GM18519 (cell line): ENCODE results near the gene ATP5F1C.
"Not testable (repeated sequence)": the region's sequence is repeated elsewhere in the genome, so short reads cannot be mapped to it uniquely, and the experiment has no call there.

Experiments
- ATAC-seq: cut with Tn5 transposase; IDR thresholded peaks from one replicate; pipeline ENCODE4 v1.9.1; 2021; ENCODE audit warnings: mild to moderate bottlenecking, moderate library complexity; ENCODE audit not compliant: unreplicated experiment, low FRiP score

The ATP5F1C gene

DNA sequence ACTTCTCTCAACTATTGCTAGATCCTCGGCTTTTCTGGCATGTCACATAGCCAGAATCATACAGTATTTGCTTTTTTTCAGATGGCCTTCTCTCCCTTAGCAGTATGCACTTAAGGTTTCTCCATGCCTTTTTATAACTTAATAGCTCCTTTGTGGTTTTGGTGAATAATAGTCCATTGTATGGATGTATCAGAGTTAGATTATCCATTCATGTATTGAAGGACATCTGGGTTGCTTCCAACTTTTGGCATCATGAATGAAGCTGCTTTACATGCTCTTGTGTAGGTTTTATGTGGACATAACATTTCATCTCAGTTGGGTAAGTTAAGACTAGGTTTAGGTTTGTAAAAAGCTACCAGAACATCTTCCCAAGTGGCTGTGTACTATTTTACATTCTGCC lies 4.6 kb downstream of the ATP5F1C start:
- ATAC-seq = no peak

DNA sequence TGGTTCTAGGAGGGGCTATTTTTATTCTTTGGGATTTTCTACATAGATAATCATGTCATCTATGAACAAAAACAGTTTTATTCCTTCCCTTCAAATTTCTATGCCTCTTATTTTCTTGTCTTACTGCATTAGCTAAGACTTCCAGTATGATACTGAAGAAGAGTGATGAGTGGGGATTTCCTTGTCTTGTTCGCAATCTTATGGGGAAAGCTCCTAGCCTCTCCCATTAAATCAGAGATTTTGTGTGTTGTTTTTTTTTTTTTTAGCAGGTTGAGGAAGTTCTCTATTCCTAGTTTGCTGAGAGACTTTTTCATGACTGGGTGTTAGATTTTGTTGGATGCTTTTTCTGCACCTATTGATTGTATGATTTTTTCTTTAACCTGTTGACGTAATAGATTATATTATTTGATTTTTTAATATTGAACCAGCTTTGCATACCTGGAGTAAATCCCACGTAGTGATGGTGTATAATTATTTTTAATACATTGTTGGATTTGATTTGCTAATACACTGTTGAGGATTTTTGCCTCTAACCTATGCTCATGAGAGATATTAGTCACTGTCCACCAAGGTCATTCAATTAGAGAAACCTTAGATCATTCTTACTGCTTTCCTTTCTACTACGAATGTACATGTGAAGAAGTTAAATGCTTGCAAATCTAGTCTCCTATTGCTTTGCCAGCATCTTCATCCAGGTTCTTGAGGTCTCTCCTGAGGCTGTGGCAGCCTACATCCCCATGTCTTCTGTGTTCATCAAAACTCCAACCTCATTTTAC lies 6.5 kb downstream of the ATP5F1C start:
- no peak for ATAC-seq

DNA sequence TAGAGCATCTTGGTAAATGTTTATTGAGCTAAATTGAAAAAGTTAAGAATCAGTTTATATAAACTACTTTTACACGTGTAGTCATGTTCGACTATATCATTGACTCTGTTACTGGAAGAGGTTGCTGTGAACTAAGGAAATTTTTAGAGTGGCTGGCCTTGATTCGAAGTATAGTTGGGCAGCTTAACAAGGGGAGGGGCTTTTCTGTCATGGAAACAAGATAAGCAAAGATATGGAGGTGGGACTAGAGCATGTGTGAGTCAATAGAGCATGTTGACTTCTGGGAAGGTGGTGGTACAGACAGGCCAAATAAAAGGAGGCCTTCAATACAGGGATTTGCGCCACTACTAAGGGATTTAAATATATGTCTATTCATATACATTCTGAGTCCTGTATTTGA lies 7.6 kb downstream of the ATP5F1C start:
- no peak for ATAC-seq

DNA sequence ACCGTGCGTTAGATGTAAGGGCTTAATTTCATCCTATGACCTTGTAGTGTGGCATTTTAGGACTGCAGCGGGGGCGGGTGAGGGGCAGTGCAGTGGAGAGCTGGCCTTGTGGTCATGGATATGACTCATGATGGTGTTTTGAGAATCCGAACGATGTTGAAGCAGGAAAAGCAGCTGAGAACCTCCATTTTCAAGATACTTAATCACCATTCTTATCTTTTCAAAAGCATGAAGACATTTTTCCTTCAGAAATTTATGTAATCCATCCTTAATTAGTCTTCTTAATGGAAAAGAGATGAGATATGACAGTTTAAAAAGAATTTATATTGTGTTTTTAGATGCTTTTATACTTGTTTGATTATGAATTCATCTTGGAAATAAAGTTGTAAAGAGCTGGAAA lies 9.6 kb downstream of the ATP5F1C start:
- no peak for ATAC-seq

DNA sequence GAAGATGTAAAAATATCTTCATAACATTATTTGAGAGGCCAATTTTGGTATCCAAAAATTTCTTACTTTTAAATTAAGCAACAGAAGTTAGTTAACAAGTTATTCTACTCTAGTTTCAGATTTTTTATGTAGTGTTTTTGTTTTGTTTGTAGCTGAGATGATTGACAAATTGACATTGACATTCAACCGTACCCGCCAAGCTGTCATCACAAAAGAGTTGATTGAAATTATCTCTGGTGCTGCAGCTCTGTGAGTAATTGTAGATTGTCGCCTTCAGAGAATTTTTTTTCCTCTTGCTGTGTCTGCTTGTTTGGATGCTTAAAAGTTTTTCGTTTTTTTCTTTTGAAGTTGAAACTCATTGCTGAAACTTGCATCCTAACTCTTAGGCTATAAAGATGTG lies 14.6 kb downstream of the ATP5F1C start:
- ATAC-seq = no peak

DNA sequence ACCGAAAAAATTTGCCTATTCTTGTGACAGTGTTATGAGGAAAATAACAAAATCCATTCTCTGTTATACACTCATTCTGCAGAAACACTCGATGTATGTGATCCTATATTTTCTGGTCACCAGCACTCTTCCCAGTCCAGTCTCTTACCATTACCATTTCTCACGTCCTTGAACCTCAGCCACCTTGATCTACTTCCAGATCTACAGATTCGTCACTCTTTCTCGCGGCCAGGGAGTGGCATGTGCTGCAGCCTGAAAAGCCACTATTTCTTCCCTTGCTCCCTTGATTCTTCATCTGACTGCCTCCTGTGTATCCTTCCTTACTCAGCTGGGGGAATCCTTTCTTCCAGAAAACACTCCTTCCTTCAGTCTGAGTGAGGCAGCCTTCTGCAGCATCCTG lies 16.2 kb downstream of the ATP5F1C start:
- ATAC-seq = no peak

DNA sequence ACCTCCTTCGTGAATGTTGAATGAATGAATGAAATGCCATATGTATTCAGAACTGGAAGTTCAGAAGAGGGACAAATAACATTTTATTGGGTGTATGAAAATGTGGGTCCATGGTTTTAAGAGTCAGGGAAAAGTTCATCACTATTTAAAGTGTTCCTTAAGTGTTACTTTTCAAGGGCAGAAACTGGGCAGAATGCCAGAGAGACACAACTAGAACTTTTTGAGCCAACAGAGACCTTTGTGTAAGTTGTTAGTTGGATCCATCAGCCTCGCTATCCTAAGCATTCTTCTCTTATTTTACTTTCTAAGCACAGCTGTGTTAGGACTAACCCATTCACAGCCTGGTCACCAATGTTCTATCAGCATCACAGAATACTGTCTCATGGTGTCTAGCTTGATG lies 16.8 kb downstream of the ATP5F1C start:
- no peak for ATAC-seq

DNA sequence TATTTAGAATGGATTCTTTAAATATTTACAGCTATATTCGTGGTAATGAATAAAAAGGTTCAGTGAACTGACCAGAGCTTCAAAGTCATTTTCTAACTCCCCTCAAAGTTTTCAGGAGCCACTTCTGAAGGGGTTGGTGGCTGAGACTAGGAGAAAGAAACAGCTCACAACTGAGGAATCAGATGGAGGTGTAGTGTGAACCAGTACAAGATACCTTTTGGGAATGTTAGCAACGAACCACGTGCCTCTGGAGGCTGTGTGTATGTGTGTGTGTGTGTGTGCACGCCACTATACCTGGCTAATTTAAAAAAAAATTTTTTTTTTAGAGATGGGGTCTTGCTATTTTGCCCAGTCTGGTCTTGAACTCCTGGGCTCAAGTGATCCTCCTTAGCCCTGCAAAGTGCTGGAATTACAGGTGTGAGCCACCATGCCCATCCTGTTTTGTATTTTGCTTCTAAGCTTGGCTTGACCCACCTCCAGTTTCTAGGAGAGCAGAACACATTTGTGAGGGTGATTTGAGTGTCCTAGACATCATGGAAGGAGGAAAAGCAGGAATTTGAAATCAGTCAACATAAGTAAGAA lies 20.8 kb downstream of the ATP5F1C start:
- no peak for ATAC-seq

DNA sequence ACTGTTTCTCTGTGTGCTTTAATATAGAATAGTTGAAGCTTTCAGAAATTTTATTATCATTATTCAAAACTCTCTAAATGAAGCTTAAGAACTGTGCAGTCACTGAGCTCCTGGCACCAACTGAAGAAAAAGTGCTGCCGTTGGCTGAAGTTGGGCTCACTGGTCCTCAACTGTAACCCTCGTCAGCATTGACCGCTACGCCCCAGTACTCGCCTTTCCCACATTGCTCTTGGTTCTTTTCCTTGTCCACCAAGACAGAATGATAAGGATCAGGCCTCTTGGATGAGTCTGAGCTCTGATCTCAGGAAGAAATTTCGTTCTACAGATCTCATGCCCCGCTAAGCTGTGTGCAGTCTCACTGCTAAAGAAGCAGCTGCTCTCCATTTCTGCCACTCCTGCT lies 22.5 kb downstream of the ATP5F1C start:
- no peak for ATAC-seq

DNA sequence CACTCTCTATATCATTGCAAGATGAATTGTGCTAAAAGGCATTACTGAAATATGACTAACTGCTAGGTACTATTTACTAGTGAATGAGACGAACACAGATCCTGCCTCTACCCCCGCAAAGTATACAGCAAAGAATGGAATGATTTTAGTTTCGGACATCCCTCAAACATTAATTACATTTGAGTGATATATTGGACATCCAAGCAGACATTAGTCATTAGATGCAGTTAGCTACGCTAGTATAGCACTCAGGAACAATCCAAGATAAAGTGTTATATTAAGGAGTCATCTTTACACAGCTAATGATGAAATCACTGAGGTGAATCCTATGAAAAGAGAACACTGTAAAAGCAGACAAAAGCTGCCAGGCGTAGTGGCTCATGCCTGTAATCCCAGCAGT lies 23.0 kb downstream of the ATP5F1C start:
- ATAC-seq = no peak

DNA sequence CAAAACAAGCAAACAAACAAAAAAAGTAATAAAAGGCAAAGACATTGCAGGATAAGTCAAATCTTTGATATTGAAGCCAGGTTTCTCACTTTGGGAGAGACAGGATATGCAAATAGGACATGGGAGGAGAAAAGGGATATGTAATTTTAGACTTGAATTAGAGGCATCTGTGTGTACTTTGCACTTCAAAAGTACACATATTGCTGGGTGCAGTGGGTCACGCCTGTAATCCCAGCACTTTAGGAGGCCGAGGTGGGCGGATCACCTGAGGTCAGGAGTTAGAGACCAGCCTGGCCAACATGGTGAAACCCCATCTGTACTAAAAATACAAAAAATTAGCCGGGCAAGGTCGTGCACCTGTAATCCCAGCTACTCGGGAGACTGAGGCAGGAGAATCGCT lies 23.8 kb downstream of the ATP5F1C start:
- not testable (repeated sequence) for ATAC-seq

DNA sequence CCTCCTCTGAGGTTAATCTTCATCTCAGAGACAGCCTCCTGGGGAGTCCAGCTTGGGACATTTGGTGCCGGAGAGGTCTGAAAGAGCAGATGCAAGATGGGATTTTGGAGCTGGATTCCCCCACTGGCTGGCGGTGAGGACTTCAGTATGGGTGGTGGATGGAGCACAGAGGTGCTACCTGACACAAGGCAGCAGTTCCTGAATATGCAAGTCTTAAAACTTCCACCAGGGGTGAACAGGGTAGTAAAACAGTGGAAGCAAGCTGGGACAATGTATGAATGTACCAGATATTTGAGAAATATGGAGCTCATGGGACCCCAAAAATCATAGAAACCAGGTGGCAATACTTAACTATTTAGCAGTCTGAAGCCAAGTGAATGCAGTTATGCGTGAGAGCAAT lies 25.5 kb downstream of the ATP5F1C start:
- ATAC-seq = no peak

DNA sequence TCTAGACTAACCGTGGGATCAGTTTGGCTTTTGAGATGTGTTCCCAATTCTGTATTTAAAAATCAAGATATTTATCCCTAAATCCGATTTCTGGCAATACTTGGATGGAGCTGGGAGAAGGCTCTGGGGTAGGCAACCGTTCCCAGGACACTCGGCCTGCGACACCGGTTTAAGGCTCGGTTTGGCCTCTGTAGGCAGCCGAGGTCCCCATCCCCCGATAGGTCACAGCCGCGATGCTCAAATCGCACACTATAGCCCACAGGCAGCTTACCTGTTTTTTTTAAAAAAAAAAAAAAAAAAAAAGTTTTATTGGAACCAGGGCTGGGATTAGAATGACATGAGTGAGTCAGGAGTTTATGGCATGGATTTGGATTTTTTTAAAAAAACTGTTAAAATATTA lies 29.6 kb downstream of the ATP5F1C start:
- no peak for ATAC-seq

DNA sequence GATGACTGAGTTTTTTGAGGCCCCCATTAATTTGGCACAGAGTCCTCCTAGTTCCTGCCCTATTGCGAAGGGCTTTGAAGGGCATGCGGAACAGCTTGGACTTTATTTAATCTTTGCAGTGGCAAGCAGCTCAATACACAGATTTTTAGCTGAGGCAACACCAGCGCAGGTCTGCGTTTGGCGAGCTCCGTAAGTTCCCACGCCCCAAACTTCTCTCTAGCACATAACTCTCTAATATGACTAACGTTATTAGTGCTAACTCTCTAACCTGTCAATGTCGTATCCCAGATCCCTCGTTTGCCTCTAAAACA lies 30.0 kb downstream of the ATP5F1C start:
- no peak for ATAC-seq

DNA sequence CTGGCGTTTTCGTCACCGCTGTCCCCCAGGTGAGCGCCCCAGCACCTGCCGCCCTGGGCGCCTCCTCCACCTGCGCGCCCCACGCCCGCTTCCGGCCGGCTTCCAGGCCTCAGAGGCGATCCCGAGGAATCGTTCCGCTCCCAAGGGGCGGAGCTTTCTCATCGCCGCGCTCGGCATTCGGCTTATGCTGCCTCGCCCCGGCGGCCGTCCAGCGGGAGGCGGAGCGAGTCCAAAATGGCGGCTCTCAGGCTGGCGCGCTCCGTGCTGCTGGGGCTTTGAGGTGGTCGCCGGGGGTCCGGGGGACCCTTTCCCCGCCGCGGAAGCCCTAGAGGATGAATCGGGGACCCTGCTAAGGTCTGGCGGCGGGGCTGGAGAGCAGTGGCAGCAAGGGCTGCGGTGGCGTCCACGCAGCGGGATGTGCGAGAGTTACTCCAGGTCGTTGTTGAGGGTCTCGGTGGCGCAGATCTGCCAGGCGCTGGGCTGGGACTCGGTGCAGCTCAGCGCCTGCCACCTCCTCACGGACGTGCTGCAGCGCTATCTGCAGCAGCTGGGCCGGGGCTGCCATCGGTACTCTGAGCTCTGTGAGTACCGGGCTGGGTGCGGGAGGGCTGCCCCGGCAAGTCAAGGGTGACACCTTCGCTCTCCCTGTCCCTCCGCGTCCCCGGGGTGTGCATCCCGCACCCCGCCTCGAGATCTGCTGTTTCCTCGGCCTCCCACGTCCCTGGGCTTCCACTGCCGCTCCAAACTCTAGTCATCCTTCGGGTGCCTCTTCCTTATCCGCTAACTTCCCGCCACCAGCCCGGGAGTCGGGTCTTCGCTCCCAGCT lies 30.5 kb downstream of the ATP5F1C start, which contains the start of gene TAF3:
Gene TAF3 (plus strand): TSS at position 211 of the 826 bp plus-strand sequence. CDS start 205 bp downstream, at position 416.
- ATAC-seq = peak; percentile 79

DNA sequence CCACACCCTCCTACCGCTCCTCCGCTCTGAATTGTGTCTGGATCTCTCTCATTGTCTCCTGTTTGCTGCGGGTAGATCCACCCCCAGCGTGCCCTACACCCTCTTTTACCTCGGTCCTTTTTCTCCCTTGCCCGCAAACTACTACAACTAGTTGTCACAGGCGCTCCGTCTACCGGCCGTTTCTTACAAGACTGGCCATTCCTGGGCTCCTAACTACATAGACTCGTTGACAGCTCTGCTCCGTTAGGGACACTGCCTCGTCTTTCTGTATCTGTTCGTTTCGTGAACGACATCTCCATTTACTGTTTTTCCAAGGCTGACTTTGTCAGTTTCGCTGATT lies 31.1 kb downstream of the ATP5F1C start:
- ATAC-seq = peak; percentile 19

DNA sequence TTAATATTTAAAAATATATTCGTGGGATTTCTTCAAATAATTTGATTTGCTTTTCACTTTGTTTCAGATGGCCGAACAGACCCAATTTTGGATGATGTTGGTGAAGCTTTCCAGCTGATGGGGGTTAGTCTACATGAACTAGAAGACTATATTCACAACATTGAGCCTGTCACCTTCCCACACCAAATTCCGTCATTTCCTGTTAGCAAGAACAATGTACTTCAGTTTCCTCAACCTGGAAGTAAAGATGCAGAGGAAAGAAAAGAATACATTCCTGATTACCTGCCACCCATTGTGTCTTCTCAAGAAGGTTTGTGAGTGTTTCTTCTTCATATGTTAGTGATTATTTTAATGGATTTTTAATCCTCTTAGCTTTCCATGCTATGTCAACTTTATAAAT lies 36.3 kb downstream of the ATP5F1C start:
- ATAC-seq = no peak

DNA sequence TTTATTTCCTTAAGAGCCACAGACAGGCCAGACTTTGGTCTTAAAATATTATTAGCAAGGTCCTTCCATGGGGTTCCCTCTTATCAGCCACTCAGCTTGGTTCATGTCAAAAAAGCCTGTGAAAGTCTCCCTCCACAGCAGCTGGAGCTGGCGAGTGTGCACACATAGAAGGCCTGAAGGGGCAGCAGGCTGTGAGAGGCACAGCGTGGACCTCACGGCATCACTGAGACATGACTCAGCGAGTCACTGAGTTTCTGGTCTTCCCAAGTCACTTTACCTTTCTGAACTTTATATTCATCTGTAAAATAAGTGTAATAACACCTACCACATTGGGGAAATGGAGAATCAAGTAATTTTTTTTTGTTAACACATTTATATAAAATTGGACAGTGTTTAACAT lies 39.0 kb downstream of the ATP5F1C start:
- ATAC-seq = no peak

DNA sequence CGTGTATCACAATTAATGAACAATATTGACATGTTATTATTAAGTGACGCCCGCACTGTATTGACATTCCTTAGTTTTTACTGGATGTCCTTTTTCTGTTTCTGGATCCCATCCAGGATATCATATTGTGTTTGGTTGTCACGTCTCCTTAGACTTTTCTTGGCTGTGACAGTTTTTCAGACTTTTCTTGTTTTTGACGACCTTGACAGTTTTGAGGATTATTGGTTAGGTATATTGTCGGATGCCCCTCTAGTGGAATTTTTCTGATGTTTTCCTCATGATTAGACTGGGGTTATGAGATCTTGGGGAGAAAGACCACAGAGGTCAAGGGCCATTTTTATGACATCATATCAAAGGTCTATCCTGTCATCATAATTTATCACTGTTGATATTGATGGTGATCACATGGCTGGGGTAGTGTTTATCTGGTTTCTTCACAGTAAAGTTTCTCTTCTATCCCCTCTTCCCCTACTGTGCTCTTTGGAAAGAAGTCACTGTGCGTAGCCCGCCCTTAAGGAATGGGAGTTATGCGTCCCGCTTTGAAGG lies 41.4 kb downstream of the ATP5F1C start:
- no peak for ATAC-seq

DNA sequence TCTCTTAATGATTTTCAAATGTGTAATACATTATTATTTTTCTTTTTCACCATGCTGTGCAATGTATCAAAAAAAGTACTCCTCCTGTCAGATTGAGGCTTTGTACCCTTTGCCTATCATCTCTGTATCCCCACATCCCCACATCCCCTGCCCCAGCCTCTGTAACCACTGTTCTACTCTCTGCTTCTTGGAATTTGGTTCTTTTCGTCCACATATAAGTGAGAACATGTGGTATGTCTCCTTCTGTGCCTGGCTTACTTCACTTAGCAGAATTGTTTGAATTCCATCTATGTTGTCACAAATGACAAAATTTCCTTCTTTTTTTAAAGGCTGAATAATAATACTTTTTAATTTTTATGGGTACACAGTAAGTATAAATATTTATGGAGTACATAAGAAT lies 44.1 kb downstream of the ATP5F1C start:
- ATAC-seq = no peak

DNA sequence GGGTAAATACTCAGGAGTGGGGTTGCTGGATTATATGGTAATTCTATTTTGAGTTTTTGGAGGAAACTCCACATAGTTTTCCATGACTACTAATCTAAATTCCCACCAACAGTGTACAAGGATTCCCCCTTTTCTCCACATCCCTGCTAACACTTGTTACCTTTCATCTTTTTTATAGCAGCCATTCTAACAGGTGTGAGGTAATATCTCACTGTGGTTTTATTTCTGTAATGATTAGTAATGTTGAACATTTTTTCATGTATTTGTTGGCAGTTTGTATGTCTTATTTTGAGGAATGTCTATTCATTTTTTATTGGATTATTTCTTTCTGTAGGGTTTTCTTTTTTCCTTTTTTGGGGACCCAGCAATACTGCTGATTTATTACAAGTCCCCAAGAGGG lies 45.2 kb downstream of the ATP5F1C start:
- no peak for ATAC-seq

DNA sequence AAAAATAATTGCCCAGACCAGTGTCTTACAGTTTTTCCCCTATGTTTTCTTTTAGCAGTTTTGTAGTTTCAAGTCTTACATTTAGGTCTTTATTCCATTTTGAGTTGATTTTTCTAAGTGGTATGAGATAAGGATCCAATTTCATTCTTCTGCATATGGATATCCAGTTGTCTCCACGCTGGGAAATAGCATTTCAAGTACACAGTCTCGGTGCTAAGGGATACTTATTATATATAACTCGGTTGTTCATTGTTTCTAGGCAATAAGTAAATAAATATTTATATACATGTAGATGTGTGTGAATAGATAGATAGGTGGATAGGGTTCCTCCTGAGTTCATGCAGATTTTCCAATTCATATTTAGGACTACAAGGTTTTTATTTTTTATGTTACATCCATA lies 46.3 kb downstream of the ATP5F1C start:
- ATAC-seq = no peak
